ENCODE results near the gene ADAM23. TPM values are rescaled to one million over a fixed set of nuclear protein-coding genes. Genes with fewer than 3 reads are reported as not detected.

The ADAM23 gene
- total and polyA plus RNA-seq, 4 donors, result 0.12 to 0.51 (median 0.17) TPM; not detected in 1

- no peak overlapping the region for H3K9ac ChIP-seq (ENCODE audit: low read depth in 1 of 2, low read length in 2 of 2)
- 40% methylated on average over 2 of the region's 2 CpGs for WGBS
- H3K27ac ChIP-seq (ENCODE audit: low read depth in 1 of 2, low read length in 2 of 2), result no peak overlapping the region
- H3K4me3 ChIP-seq (ENCODE audit: low read depth in 1 of 3, low read length in 3 of 3), result no peak overlapping the region
- no peak for DNase-seq (ENCODE audit: low spot score)
- H3K36me3 ChIP-seq (ENCODE audit: control insufficient read depth in 4 of 4, insufficient read depth in 3 of 4, low read depth in 1 of 4, low read length in 3 of 4), result no peaks in the 10 kb centered on the region
- no peaks in the 10 kb centered on the region for H3K4me1 ChIP-seq (ENCODE audit: control insufficient read depth in 4 of 4, insufficient read depth in 4 of 4, low read length in 3 of 4)
- peaks cover 0 to 3% (median 0%) of the 10 kb centered on the region in 4 donors for H3K9me3 ChIP-seq (ENCODE audit: control insufficient read depth in 4 of 4, low read length in 3 of 4)
- no peak for TF ChIP-seq EGR1 (IDR thresholded peaks at IDR 0.05; ENCODE audit: low read depth in 2 of 2)
- TF ChIP-seq TAF1 (conservative IDR thresholded peaks at IDR 0.05), result no peak
- TF ChIP-seq YY1 (IDR thresholded peaks at IDR 0.05), result no peak
- TF ChIP-seq HNF4A (conservative IDR thresholded peaks at IDR 0.05), result no peak
- TF ChIP-seq RAD21 (IDR thresholded peaks at IDR 0.05), result no peak
- peaks cover 0 to 8% (median 2%) of the 10 kb centered on the region in 4 donors for H3K27me3 ChIP-seq (ENCODE audit: control insufficient read depth in 4 of 4, insufficient read depth in 4 of 4, low read length in 3 of 4)
Measured at GRCh38 chr2:206480161-206480560, 36.8 kb downstream of the ADAM23 start.

- H3K9ac ChIP-seq (ENCODE audit: low read depth in 1 of 2, low read length in 2 of 2), result no peak overlapping the region
- H3K36me3 ChIP-seq (ENCODE audit: control insufficient read depth in 4 of 4, insufficient read depth in 3 of 4, low read depth in 1 of 4, low read length in 3 of 4), result no peaks in the 10 kb centered on the region
- H3K4me3 ChIP-seq (ENCODE audit: low read depth in 1 of 3, low read length in 3 of 3), result no peak overlapping the region
- no peak for DNase-seq (ENCODE audit: low spot score)
- 76% methylated on average over 4 of the region's 4 CpGs for WGBS
- H3K4me1 ChIP-seq (ENCODE audit: control insufficient read depth in 4 of 4, insufficient read depth in 4 of 4, low read length in 3 of 4), result no peaks in the 10 kb centered on the region
- TF ChIP-seq EGR1 (IDR thresholded peaks at IDR 0.05; ENCODE audit: low read depth in 2 of 2), result no peak
- TF ChIP-seq REST (IDR thresholded peaks at IDR 0.05), result no peak
- no peak for TF ChIP-seq RXRA (IDR thresholded peaks at IDR 0.05)
- TF ChIP-seq CTCF (IDR thresholded peaks at IDR 0.05; ENCODE audit: low read depth, low read length, missing input control), result no peak
- TF ChIP-seq SP1 (IDR thresholded peaks at IDR 0.05), result no peak
- H3K27me3 ChIP-seq (ENCODE audit: control insufficient read depth in 4 of 4, insufficient read depth in 4 of 4, low read length in 3 of 4), result peaks cover 0 to 8% (median 2%) of the 10 kb centered on the region in 4 donors
- peaks cover 0 to 3% (median 0%) of the 10 kb centered on the region in 4 donors for H3K9me3 ChIP-seq (ENCODE audit: control insufficient read depth in 4 of 4, low read length in 3 of 4)
- no peak overlapping the region for H3K27ac ChIP-seq (ENCODE audit: low read depth in 1 of 2, low read length in 2 of 2)
Measured at GRCh38 chr2:206480620-206481019, 37.3 kb downstream of the ADAM23 start.

- Histone ChIP-seq H3K27me3 (ENCODE audit: control insufficient read depth in 4 of 4, insufficient read depth in 4 of 4, low read length in 3 of 4) (peaks cover 0 to 8% (median 2%) of the 10 kb centered on the region in 4 donors), H3K36me3 (ENCODE audit: control insufficient read depth in 4 of 4, insufficient read depth in 3 of 4, low read depth in 1 of 4, low read length in 3 of 4) (no peaks in the 10 kb centered on the region), H3K4me3 (ENCODE audit: low read depth in 1 of 3, low read length in 3 of 3) (no peak overlapping the region), H3K9ac (ENCODE audit: low read depth in 1 of 2, low read length in 2 of 2) (no peak overlapping the region), H3K9me3 (ENCODE audit: control insufficient read depth in 4 of 4, low read length in 3 of 4) (peaks cover 0 to 3% (median 0%) of the 10 kb centered on the region in 4 donors), H3K27ac (ENCODE audit: low read depth in 1 of 2, low read length in 2 of 2) (no peak overlapping the region), H3K4me1 (ENCODE audit: control insufficient read depth in 4 of 4, insufficient read depth in 4 of 4, low read length in 3 of 4) (no peaks in the 10 kb centered on the region)
- DNase-seq (ENCODE audit: low spot score), result no peak
- 70% methylated on average over 3 of the region's 3 CpGs for WGBS
- no peak for TF ChIP-seq JUND (IDR thresholded peaks at IDR 0.05)
- TF ChIP-seq CTCF (IDR thresholded peaks at IDR 0.05; ENCODE audit: low read depth, low read length, missing input control), result no peak
- TF ChIP-seq RAD21 (IDR thresholded peaks at IDR 0.05), result no peak
- TF ChIP-seq ZBTB33 (IDR thresholded peaks at IDR 0.05), result no peak
- TF ChIP-seq FOXA1 (IDR thresholded peaks at IDR 0.05), result no peak
- TF ChIP-seq SP1 (IDR thresholded peaks at IDR 0.05), result no peak
- TF ChIP-seq RXRA (IDR thresholded peaks at IDR 0.05), result no peak
- no peak for TF ChIP-seq HNF4G (IDR thresholded peaks at IDR 0.05)
- TF ChIP-seq YY1 (IDR thresholded peaks at IDR 0.05), result no peak
Measured at GRCh38 chr2:206481056-206481455, 37.7 kb downstream of the ADAM23 start.

Measured in liver (tissue), 9 donors.